ENCODE data around the gene ADPRM.

ADPRM gene

DNA sequence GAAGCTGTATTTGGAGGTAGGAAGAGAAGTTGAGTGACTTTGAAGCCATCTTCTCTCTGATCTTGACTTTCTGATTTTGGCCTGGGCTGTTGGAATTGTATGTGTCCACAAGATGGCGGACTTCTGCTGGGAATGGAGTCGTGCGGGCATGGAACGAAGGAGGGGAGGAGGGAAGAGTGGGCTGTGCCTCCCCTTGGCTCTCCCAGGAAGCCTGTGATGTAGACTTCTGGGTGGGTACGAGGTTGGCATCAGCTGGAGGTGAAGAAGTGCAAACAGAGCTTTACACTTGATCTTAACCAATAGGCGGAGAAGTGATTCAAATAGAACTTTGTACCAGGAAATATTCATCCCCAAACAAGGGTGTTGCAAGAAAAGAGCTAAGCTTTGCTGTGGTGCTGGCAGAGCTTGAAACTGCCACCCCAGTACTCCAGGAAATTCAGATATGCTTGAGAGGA is 39.8 kb downstream of the ADPRM start:
- peaks cover 12 to 39% of the 10 kb centered on the region in 2 donors for H3K4me1 ChIP-seq (ENCODE audit: control insufficient read depth in 2 of 2, insufficient read depth in 2 of 2, low read length in 2 of 2)
- peak overlapping the region; percentile 93 to 96 for H3K27ac ChIP-seq (ENCODE audit: low read depth in 2 of 2, low read length in 2 of 2)
- H3K27me3 ChIP-seq (ENCODE audit: control insufficient read depth in 2 of 2, insufficient read depth in 2 of 2, low read length in 2 of 2), result no peaks in the 10 kb centered on the region
- no peaks in the 10 kb centered on the region for H3K36me3 ChIP-seq (ENCODE audit: control insufficient read depth in 2 of 2, insufficient read depth in 2 of 2, low read length in 2 of 2)
- H3K9me3 ChIP-seq (ENCODE audit: control insufficient read depth in 2 of 2, low read length in 2 of 2), result no peaks in the 10 kb centered on the region
- H3K9ac ChIP-seq (ENCODE audit: low read depth in 1 of 2, low read length in 2 of 2), result peak overlapping the region in 1 of 2 donors; percentile 46
- no peak overlapping the region for H3K4me3 ChIP-seq (ENCODE audit: low read length in 2 of 2)

DNA sequence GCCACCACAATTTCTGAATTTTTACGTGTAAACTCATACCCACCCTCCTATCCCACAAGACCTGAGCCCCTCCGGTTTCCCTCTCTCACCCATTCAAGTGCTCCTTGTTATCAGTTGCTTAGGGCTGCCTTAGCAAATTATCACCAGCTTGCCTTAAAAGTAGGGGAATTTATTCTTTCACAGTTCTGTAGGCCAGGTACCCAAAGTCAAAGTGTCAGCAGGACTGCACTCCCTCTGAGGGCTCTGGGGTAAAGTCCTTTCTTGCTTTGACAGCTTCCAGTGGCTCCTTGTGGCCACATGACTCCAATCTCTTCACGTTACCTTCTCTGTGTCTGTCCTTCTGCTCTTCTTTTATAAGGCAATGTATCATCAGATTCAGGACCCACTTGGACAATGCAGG is 40.3 kb downstream of the ADPRM start:
- Histone ChIP-seq H3K9me3 (ENCODE audit: control insufficient read depth in 2 of 2, low read length in 2 of 2) (no peaks in the 10 kb centered on the region), H3K4me1 (ENCODE audit: control insufficient read depth in 2 of 2, insufficient read depth in 2 of 2, low read length in 2 of 2) (peaks cover 12 to 36% of the 10 kb centered on the region in 2 donors), H3K9ac (ENCODE audit: low read depth in 1 of 2, low read length in 2 of 2) (peak overlapping the region in 1 of 2 donors; percentile 56), H3K27me3 (ENCODE audit: control insufficient read depth in 2 of 2, insufficient read depth in 2 of 2, low read length in 2 of 2) (no peaks in the 10 kb centered on the region), H3K36me3 (ENCODE audit: control insufficient read depth in 2 of 2, insufficient read depth in 2 of 2, low read length in 2 of 2) (no peaks in the 10 kb centered on the region), H3K4me3 (ENCODE audit: low read length in 2 of 2) (peak overlapping the region; percentile 18 to 45), H3K27ac (ENCODE audit: low read depth in 2 of 2, low read length in 2 of 2) (peak overlapping the region; percentile 93 to 96)

DNA sequence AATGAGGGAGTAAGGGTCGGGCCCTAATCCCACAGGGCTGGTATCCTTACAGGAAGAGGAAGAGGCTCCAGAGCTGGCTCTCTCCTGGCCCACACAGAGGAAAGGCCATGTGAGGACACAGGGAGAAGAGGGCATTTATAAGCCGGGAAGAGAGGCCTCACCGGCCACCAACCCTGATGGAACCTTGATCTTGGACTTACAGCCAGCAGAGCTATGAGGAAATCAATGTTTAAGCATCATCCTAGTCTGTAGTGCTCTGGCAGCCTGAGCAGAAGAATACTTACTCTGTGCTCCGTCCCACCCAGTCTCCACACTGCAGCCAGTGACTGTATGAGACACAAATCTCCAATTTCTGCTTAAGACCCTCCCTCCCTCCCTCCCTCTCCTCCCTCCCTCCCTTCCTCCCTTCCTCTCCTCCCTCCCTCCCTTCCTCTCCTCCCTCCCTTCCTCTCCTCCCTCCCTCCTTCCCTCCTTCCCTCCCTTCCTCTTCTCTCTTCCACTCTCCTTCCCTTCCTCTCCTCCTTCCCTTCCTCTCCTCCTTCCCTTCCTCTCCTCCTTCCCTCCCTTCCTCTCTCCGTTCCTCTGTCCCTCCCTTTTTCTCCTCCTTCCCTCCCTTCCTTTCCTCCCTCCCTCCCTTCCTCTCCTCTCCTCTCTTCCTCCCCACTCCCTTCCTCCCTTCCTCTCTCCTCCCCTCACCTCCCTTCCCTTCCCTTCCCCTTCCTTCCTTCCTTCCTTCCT is 41.3 kb downstream of the ADPRM start:
- Histone ChIP-seq H3K9ac (ENCODE audit: low read depth in 1 of 2, low read length in 2 of 2) (peak overlapping the region; percentile 56 to 58), H3K4me3 (ENCODE audit: low read length in 2 of 2) (peak overlapping the region in 1 of 2 donors; percentile 45), H3K36me3 (ENCODE audit: control insufficient read depth in 2 of 2, insufficient read depth in 2 of 2, low read length in 2 of 2) (no peaks in the 10 kb centered on the region), H3K9me3 (ENCODE audit: control insufficient read depth in 2 of 2, low read length in 2 of 2) (no peaks in the 10 kb centered on the region), H3K27me3 (ENCODE audit: control insufficient read depth in 2 of 2, insufficient read depth in 2 of 2, low read length in 2 of 2) (no peaks in the 10 kb centered on the region), H3K27ac (ENCODE audit: low read depth in 2 of 2, low read length in 2 of 2) (peak overlapping the region; percentile 93 to 96), H3K4me1 (ENCODE audit: control insufficient read depth in 2 of 2, insufficient read depth in 2 of 2, low read length in 2 of 2) (peaks cover 12 to 35% of the 10 kb centered on the region in 2 donors)

- Histone ChIP-seq H3K27ac (ENCODE audit: low read depth in 2 of 2, low read length in 2 of 2) (peak overlapping the region; percentile 93 to 96), H3K9me3 (ENCODE audit: control insufficient read depth in 2 of 2, low read length in 2 of 2) (no peaks in the 10 kb centered on the region), H3K4me1 (ENCODE audit: control insufficient read depth in 2 of 2, insufficient read depth in 2 of 2, low read length in 2 of 2) (peaks cover 12 to 28% of the 10 kb centered on the region in 2 donors), H3K36me3 (ENCODE audit: control insufficient read depth in 2 of 2, insufficient read depth in 2 of 2, low read length in 2 of 2) (no peaks in the 10 kb centered on the region), H3K4me3 (ENCODE audit: low read length in 2 of 2) (no peak overlapping the region), H3K9ac (ENCODE audit: low read depth in 1 of 2, low read length in 2 of 2) (no peak overlapping the region), H3K27me3 (ENCODE audit: control insufficient read depth in 2 of 2, insufficient read depth in 2 of 2, low read length in 2 of 2) (no peaks in the 10 kb centered on the region)
These were observed 42.0 kb downstream of the ADPRM start for GRCh38 chr17:10739386-10739785.

GRCh38 chr17:10741416-10742135 is 44.2 kb downstream of the ADPRM start:
- Histone ChIP-seq H3K9ac (ENCODE audit: low read depth in 1 of 2, low read length in 2 of 2) (no peak overlapping the region), H3K4me1 (ENCODE audit: control insufficient read depth in 2 of 2, insufficient read depth in 2 of 2, low read length in 2 of 2) (peaks cover 12 to 40% of the 10 kb centered on the region in 2 donors), H3K36me3 (ENCODE audit: control insufficient read depth in 2 of 2, insufficient read depth in 2 of 2, low read length in 2 of 2) (no peaks in the 10 kb centered on the region), H3K4me3 (ENCODE audit: low read length in 2 of 2) (no peak overlapping the region), H3K9me3 (ENCODE audit: control insufficient read depth in 2 of 2, low read length in 2 of 2) (no peaks in the 10 kb centered on the region), H3K27ac (ENCODE audit: low read depth in 2 of 2, low read length in 2 of 2) (no peak overlapping the region), H3K27me3 (ENCODE audit: control insufficient read depth in 2 of 2, insufficient read depth in 2 of 2, low read length in 2 of 2) (no peaks in the 10 kb centered on the region)

DNA sequence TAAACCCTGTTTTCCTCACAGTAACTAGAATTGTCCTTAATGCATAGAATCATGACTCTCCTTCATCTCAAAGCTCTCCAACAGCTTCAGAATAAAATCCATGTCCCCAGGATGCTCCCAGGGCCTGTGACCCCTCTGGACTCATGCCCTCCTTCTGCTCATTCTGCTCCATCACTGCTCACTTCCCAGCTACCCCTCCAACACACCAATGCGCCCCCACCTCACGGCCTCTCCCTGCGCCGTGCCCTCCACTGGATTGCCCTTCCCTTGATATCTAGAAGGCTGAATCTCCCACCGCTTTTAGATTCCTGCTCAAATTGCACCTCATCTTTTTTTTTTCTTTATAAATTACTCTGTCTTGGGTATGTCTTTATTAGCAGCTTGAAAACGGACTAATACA is 45.0 kb downstream of the ADPRM start:
- peaks cover 12 to 36% of the 10 kb centered on the region in 2 donors for H3K4me1 ChIP-seq (ENCODE audit: control insufficient read depth in 2 of 2, insufficient read depth in 2 of 2, low read length in 2 of 2)
- H3K27ac ChIP-seq (ENCODE audit: low read depth in 2 of 2, low read length in 2 of 2), result peak overlapping the region in 1 of 2 donors; percentile 9

GRCh38 chr17:10743316-10744009 is 46.1 kb downstream of the ADPRM start:
- Histone ChIP-seq H3K9ac (ENCODE audit: low read depth in 1 of 2, low read length in 2 of 2) (no peak overlapping the region), H3K27ac (ENCODE audit: low read depth in 2 of 2, low read length in 2 of 2) (peak overlapping the region in 1 of 2 donors; percentile 20), H3K4me1 (ENCODE audit: control insufficient read depth in 2 of 2, insufficient read depth in 2 of 2, low read length in 2 of 2) (peaks cover 1 to 25% of the 10 kb centered on the region in 2 donors), H3K36me3 (ENCODE audit: control insufficient read depth in 2 of 2, insufficient read depth in 2 of 2, low read length in 2 of 2) (no peaks in the 10 kb centered on the region), H3K27me3 (ENCODE audit: control insufficient read depth in 2 of 2, insufficient read depth in 2 of 2, low read length in 2 of 2) (no peaks in the 10 kb centered on the region), H3K9me3 (ENCODE audit: control insufficient read depth in 2 of 2, low read length in 2 of 2) (no peaks in the 10 kb centered on the region), H3K4me3 (ENCODE audit: low read length in 2 of 2) (no peak overlapping the region)

More for the DNA sequence above, 45.0 kb downstream of the ADPRM start:
- Histone ChIP-seq H3K9ac (ENCODE audit: low read depth in 1 of 2, low read length in 2 of 2) (no peak overlapping the region), H3K36me3 (ENCODE audit: control insufficient read depth in 2 of 2, insufficient read depth in 2 of 2, low read length in 2 of 2) (no peaks in the 10 kb centered on the region), H3K9me3 (ENCODE audit: control insufficient read depth in 2 of 2, low read length in 2 of 2) (no peaks in the 10 kb centered on the region), H3K4me3 (ENCODE audit: low read length in 2 of 2) (no peak overlapping the region), H3K27me3 (ENCODE audit: control insufficient read depth in 2 of 2, insufficient read depth in 2 of 2, low read length in 2 of 2) (no peaks in the 10 kb centered on the region)

DNA sequence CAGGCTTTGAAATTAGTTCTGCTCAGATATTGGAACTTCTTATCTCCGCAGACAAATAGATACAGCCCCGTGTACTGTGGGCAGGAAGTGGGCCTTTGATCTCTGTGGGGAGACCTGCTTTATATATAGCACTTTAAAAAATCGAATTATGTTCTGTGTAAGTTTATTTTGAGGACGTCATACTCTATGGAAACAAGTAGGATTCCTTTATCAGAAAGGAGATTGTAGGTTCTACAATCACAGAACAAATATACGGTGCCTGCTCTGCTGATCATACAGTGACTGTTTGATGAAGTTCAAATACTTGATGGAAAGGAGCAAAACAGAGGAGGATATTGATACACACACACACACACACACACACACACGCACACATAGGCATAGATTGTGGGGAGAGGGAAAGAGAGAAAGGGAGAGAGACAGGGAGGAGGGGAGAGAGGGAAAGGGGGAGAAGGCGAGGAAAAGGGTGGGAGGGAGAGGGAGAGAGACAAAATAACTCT is 47.2 kb downstream of the ADPRM start:
- Histone ChIP-seq H3K9ac (ENCODE audit: low read depth in 1 of 2, low read length in 2 of 2) (no peak overlapping the region), H3K4me1 (ENCODE audit: control insufficient read depth in 2 of 2, insufficient read depth in 2 of 2, low read length in 2 of 2) (peaks cover 0 to 17% of the 10 kb centered on the region in 2 donors), H3K36me3 (ENCODE audit: control insufficient read depth in 2 of 2, insufficient read depth in 2 of 2, low read length in 2 of 2) (no peaks in the 10 kb centered on the region), H3K27ac (ENCODE audit: low read depth in 2 of 2, low read length in 2 of 2) (peak overlapping the region; percentile 43 to 63), H3K9me3 (ENCODE audit: control insufficient read depth in 2 of 2, low read length in 2 of 2) (no peaks in the 10 kb centered on the region), H3K27me3 (ENCODE audit: control insufficient read depth in 2 of 2, insufficient read depth in 2 of 2, low read length in 2 of 2) (no peaks in the 10 kb centered on the region), H3K4me3 (ENCODE audit: low read length in 2 of 2) (no peak overlapping the region)

GRCh38 chr17:10745231-10745630 is 47.8 kb downstream of the ADPRM start:
- Histone ChIP-seq H3K4me3 (ENCODE audit: low read length in 2 of 2) (no peak overlapping the region), H3K9me3 (ENCODE audit: control insufficient read depth in 2 of 2, low read length in 2 of 2) (no peaks in the 10 kb centered on the region), H3K9ac (ENCODE audit: low read depth in 1 of 2, low read length in 2 of 2) (no peak overlapping the region), H3K27me3 (ENCODE audit: control insufficient read depth in 2 of 2, insufficient read depth in 2 of 2, low read length in 2 of 2) (no peaks in the 10 kb centered on the region), H3K27ac (ENCODE audit: low read depth in 2 of 2, low read length in 2 of 2) (peak overlapping the region; percentile 17 to 63), H3K36me3 (ENCODE audit: control insufficient read depth in 2 of 2, insufficient read depth in 2 of 2, low read length in 2 of 2) (no peaks in the 10 kb centered on the region), H3K4me1 (ENCODE audit: control insufficient read depth in 2 of 2, insufficient read depth in 2 of 2, low read length in 2 of 2) (peaks cover 0 to 16% of the 10 kb centered on the region in 2 donors)

Measured in mucosa of rectum (tissue), 2 donors.